Measurements from ENCODE around the gene SLC25A11.
"Not testable (repeated sequence)": the region's sequence is repeated elsewhere in the genome, so short reads cannot be mapped to it uniquely, and the experiment has no call there.

SLC25A11 gene

GRCh38 chr17:4913994-4914393, 25.9 kb downstream of the SLC25A11 start:
- peak; percentile 23 for DNase-seq

GRCh38 chr17:4908711-4909496, 30.9 kb downstream of the SLC25A11 start:
- DNase-seq = peak; percentile 90

- peak; percentile 16 for DNase-seq
Observed at GRCh38 chr17:4908301-4908700, 31.5 kb downstream of the SLC25A11 start.

GRCh38 chr17:4906642-4907041, 33.2 kb downstream of the SLC25A11 start:
- DNase-seq = not testable (repeated sequence)

- peak; percentile 66 for DNase-seq
Observed at GRCh38 chr17:4903051-4903818, 36.6 kb downstream of the SLC25A11 start, which contains the start of gene CHRNE. Gene CHRNE, minus strand, starts transcription at chr17:4903098. Its CDS starts 35 bp downstream, at chr17:4903063.

GRCh38 chr17:4902540-4902939, 37.3 kb downstream of the SLC25A11 start:
- no peak for DNase-seq

GRCh38 chr17:4901648-4902344, 38.0 kb downstream of the SLC25A11 start:
- no peak for DNase-seq

- no peak for DNase-seq
Observed at GRCh38 chr17:4901108-4901647, 38.7 kb downstream of the SLC25A11 start.

GRCh38 chr17:4900231-4901107, 39.4 kb downstream of the SLC25A11 start:
- no peak for DNase-seq

GRCh38 chr17:4899341-4900230, 40.3 kb downstream of the SLC25A11 start, which contains the start of gene C17orf107:
Gene C17orf107, plus strand, starts transcription at chr17:4899536. Its CDS starts 227 bp downstream, at chr17:4899763.
- peak; percentile 54 for DNase-seq

- DNase-seq = no peak
Observed at GRCh38 chr17:4898927-4899326, 40.9 kb downstream of the SLC25A11 start.

- no peak for DNase-seq
Observed at GRCh38 chr17:4898351-4898750, 41.5 kb downstream of the SLC25A11 start.

- no peak for DNase-seq
Observed at GRCh38 chr17:4897785-4898184, 42.1 kb downstream of the SLC25A11 start.

- no peak for DNase-seq
Observed at GRCh38 chr17:4897198-4897687, 42.6 kb downstream of the SLC25A11 start.

- DNase-seq = no peak
Observed at GRCh38 chr17:4896332-4897197, 43.3 kb downstream of the SLC25A11 start.

GRCh38 chr17:4895657-4896331, 44.1 kb downstream of the SLC25A11 start:
- no peak for DNase-seq

GRCh38 chr17:4895121-4895520, 44.7 kb downstream of the SLC25A11 start:
- no peak for DNase-seq

- no peak for DNase-seq
Observed at GRCh38 chr17:4893721-4894560, 45.9 kb downstream of the SLC25A11 start.
